WTC11 (cell line): ENCODE measurements around the gene TBCEL. TPM values are rescaled to one million over a fixed set of nuclear protein-coding genes. Genes with fewer than 3 reads are reported as not detected.

ENCODE experiments used
- AFF4 ChIP-seq: sonication (generic); formaldehyde crosslinking; IDR thresholded peaks from 2 replicates; pipeline ENCODE4 v1.8.1; 2023; ENCODE audit warnings: mild to moderate bottlenecking, missing genetic modification reagents, borderline replicate concordance
- ATF2 ChIP-seq: sonication (generic); formaldehyde crosslinking; IDR thresholded peaks from 2 replicates; pipeline ENCODE4 v1.8.1; 2022; ENCODE audit warnings: low read depth, missing genetic modification reagents, borderline replicate concordance
- CREM ChIP-seq: sonication (generic); formaldehyde crosslinking; IDR thresholded peaks from 2 replicates; pipeline ENCODE4 v1.8.1; 2022; ENCODE audit warnings: mild to moderate bottlenecking, missing genetic modification reagents, moderate library complexity
- E2F1 ChIP-seq: sonication (generic); formaldehyde crosslinking; IDR thresholded peaks from 2 replicates; pipeline ENCODE4 v1.8.0; 2022; ENCODE audit warnings: mild to moderate bottlenecking, missing genetic modification reagents
- E2F5 ChIP-seq: sonication (generic); formaldehyde crosslinking; IDR thresholded peaks from 2 replicates; pipeline ENCODE4 v1.8.1; 2022; ENCODE audit warnings: mild to moderate bottlenecking, moderate library complexity, missing genetic modification reagents
- EMX1 ChIP-seq: fragments of 250-450 bp; sonication (Bioruptor Pico); IDR thresholded peaks from 2 replicates; pipeline ENCODE4 v1.8.0; 2021; ENCODE audit warnings: mild to moderate bottlenecking
- ETV6 ChIP-seq: sonication (generic); formaldehyde crosslinking; IDR thresholded peaks from 2 replicates; pipeline ENCODE4 v1.8.1; 2022; ENCODE audit warnings: mild to moderate bottlenecking, missing genetic modification reagents
- FOXK1 ChIP-seq: sonication (generic); formaldehyde crosslinking; IDR thresholded peaks from 2 replicates; pipeline ENCODE4 v1.8.0; 2022; ENCODE audit warnings: mild to moderate bottlenecking, moderate library complexity, missing genetic modification reagents
- IRF1 ChIP-seq: sonication (generic); formaldehyde crosslinking; IDR thresholded peaks from 2 replicates; pipeline ENCODE4 v1.8.0; 2023; ENCODE audit warnings: missing genetic modification reagents
- MAX ChIP-seq: sonication (generic); formaldehyde crosslinking; IDR thresholded peaks from 2 replicates; pipeline ENCODE4 v1.8.0; 2022; ENCODE audit warnings: mild to moderate bottlenecking, missing genetic modification reagents
- MLX ChIP-seq: sonication (generic); formaldehyde crosslinking; IDR thresholded peaks from 2 replicates; pipeline ENCODE4 v1.8.1; 2023; ENCODE audit warnings: mild to moderate bottlenecking, missing genetic modification reagents, moderate library complexity
- NFYB ChIP-seq: sonication (generic); formaldehyde crosslinking; conservative IDR thresholded peaks from 2 replicates; pipeline ENCODE4 v1.8.0; 2022; ENCODE audit warnings: low read depth, missing genetic modification reagents
- NR1H2 ChIP-seq: sonication (generic); formaldehyde crosslinking; IDR thresholded peaks from 2 replicates; pipeline ENCODE4 v1.9.0; 2021; ENCODE audit warnings: mild to moderate bottlenecking, moderate library complexity, missing genetic modification reagents
- RELA ChIP-seq: sonication (generic); formaldehyde crosslinking; IDR thresholded peaks from 2 replicates; pipeline ENCODE4 v1.8.1; 2022; ENCODE audit warnings: missing genetic modification reagents, mild to moderate bottlenecking, borderline replicate concordance
- RORB ChIP-seq: fragments of 250-450 bp; sonication (Bioruptor Pico); IDR thresholded peaks from 2 replicates; pipeline ENCODE4 v1.9.0; 2021; ENCODE audit warnings: mild to moderate bottlenecking
- SMAD3 ChIP-seq: sonication (generic); formaldehyde crosslinking; IDR thresholded peaks from 2 replicates; pipeline ENCODE4 v1.8.0; 2022; ENCODE audit warnings: missing genetic modification reagents, mild to moderate bottlenecking, borderline replicate concordance
- SP1 ChIP-seq: sonication (generic); formaldehyde crosslinking; conservative IDR thresholded peaks from 2 replicates; pipeline ENCODE4 v1.8.1; 2022; ENCODE audit warnings: missing genetic modification reagents
- TP53 ChIP-seq: sonication (generic); formaldehyde crosslinking; IDR thresholded peaks from 2 replicates; pipeline ENCODE4 v1.8.1; 2023; ENCODE audit warnings: mild to moderate bottlenecking, missing genetic modification reagents
- ZBTB43 ChIP-seq: sonication (generic); formaldehyde crosslinking; IDR thresholded peaks from 2 replicates; pipeline ENCODE4 v1.8.1; 2023; ENCODE audit warnings: mild to moderate bottlenecking, missing genetic modification reagents
- ZNF281 ChIP-seq: sonication (generic); formaldehyde crosslinking; IDR thresholded peaks from 2 replicates; pipeline ENCODE4 v1.8.0; 2023; ENCODE audit warnings: mild to moderate bottlenecking, missing genetic modification reagents
- ZNF416 ChIP-seq: fragments of 250-450 bp; sonication (Bioruptor Pico); IDR thresholded peaks from 2 replicates; pipeline ENCODE4 v1.9.0; 2021; ENCODE audit warnings: mild to moderate bottlenecking, inconsistent platforms
- ZNF532 ChIP-seq: fragments of 250-450 bp; sonication (Bioruptor Pico); IDR thresholded peaks from 2 replicates; pipeline ENCODE4 v1.9.0; 2021; ENCODE audit warnings: mild to moderate bottlenecking, borderline replicate concordance
- total RNA-seq: library from RNA; stranded (reverse); gene quantifications from 3 replicates; pipeline ENCODE4 v1.2.3, GENCODE V29; 2021

TBCEL gene
- total RNA-seq, 1 experiment from 2014 or later = 9.5 TPM

- no peak for TF ChIP-seq ZNF532
- TF ChIP-seq FOXK1 (CRISPR knock-in tag) = no peak; the same call in 1 of the 2 replicates
- no peak for TF ChIP-seq ATF2 (CRISPR knock-in tag)
- no peak for TF ChIP-seq EMX1 (CRISPR knock-in tag)
- TF ChIP-seq E2F5 (CRISPR knock-in tag) = no peak
- no peak for TF ChIP-seq RORB (CRISPR knock-in tag)
- TF ChIP-seq E2F1 (CRISPR knock-in tag) = no peak
- no peak for TF ChIP-seq CREM (CRISPR knock-in tag)
- TF ChIP-seq SMAD3 (CRISPR knock-in tag) = peak; percentile 64; the same call in 1 of the 2 replicates
- TF ChIP-seq AFF4 (CRISPR knock-in tag) = no peak
- TF ChIP-seq ZNF281 (CRISPR knock-in tag) = no peak
- no peak for TF ChIP-seq MAX (CRISPR knock-in tag)
- TF ChIP-seq NFYB (CRISPR knock-in tag) = no peak
- TF ChIP-seq ETV6 = no peak
- TF ChIP-seq TP53 = 0 out of 2 replicates have a peak, but pooled peaks have one; percentile 57
- TF ChIP-seq ZBTB43 (CRISPR knock-in tag) = no peak
- no peak for TF ChIP-seq RELA (CRISPR knock-in tag)
- no peak for TF ChIP-seq ZNF416
- no peak for TF ChIP-seq IRF1 (CRISPR knock-in tag)
- no peak for TF ChIP-seq SP1 (CRISPR knock-in tag)
- no peak for TF ChIP-seq MLX (CRISPR knock-in tag)
- 0 out of 2 replicates have a peak, but pooled peaks have one; percentile 30 for TF ChIP-seq NR1H2 (CRISPR knock-in tag)
Observed at GRCh38 chr11:121082670-121083069, 58.8 kb downstream of the TBCEL start (continued).
